ENCODE results near the gene NKX6-2. TPM values are rescaled to one million over a fixed set of nuclear protein-coding genes. Genes with fewer than 3 reads are reported as not detected.

NKX6-2 gene
- total and polyA plus RNA-seq, 4 donors = 0.07 to 7.1 TPM; not detected in 2

GRCh38 chr10:132738454-132739224, 47.3 kb downstream of the NKX6-2 start:
- no peak for TF ChIP-seq HNF4G (IDR thresholded peaks at IDR 0.05)
- TF ChIP-seq, protein P1, sequence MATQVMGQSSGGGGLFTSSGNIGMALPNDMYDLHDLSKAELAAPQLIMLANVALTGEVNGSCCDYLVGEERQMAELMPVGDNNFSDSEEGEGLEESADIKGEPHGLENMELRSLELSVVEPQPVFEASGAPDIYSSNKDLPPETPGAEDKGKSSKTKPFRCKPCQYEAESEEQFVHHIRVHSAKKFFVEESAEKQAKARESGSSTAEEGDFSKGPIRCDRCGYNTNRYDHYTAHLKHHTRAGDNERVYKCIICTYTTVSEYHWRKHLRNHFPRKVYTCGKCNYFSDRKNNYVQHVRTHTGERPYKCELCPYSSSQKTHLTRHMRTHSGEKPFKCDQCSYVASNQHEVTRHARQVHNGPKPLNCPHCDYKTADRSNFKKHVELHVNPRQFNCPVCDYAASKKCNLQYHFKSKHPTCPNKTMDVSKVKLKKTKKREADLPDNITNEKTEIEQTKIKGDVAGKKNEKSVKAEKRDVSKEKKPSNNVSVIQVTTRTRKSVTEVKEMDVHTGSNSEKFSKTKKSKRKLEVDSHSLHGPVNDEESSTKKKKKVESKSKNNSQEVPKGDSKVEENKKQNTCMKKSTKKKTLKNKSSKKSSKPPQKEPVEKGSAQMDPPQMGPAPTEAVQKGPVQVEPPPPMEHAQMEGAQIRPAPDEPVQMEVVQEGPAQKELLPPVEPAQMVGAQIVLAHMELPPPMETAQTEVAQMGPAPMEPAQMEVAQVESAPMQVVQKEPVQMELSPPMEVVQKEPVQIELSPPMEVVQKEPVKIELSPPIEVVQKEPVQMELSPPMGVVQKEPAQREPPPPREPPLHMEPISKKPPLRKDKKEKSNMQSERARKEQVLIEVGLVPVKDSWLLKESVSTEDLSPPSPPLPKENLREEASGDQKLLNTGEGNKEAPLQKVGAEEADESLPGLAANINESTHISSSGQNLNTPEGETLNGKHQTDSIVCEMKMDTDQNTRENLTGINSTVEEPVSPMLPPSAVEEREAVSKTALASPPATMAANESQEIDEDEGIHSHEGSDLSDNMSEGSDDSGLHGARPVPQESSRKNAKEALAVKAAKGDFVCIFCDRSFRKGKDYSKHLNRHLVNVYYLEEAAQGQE (IDR thresholded peaks at IDR 0.05) = no peak
- TF ChIP-seq JUND (IDR thresholded peaks at IDR 0.05) = no peak
- TF ChIP-seq TAF1 (conservative IDR thresholded peaks at IDR 0.05) = no peak
- TF ChIP-seq RXRA (IDR thresholded peaks at IDR 0.05) = no peak
- TF ChIP-seq FOXA1 (IDR thresholded peaks at IDR 0.05) = no peak
- TF ChIP-seq CTCF (IDR thresholded peaks at IDR 0.05; ENCODE audit: low read depth, low read length, missing input control) = no peak
- no peak for TF ChIP-seq HNF4A (conservative IDR thresholded peaks at IDR 0.05)
- TF ChIP-seq, protein P2, sequence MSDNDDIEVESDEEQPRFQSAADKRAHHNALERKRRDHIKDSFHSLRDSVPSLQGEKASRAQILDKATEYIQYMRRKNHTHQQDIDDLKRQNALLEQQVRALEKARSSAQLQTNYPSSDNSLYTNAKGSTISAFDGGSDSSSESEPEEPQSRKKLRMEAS (IDR thresholded peaks at IDR 0.05) = no peak
- TF ChIP-seq NR2F2 (IDR thresholded peaks at IDR 0.05) = no peak
- no peak for TF ChIP-seq FOXA2 (IDR thresholded peaks at IDR 0.05)
- no peak for TF ChIP-seq YY1 (IDR thresholded peaks at IDR 0.05)
- H3K36me3 ChIP-seq (ENCODE audit: control insufficient read depth in 4 of 4, insufficient read depth in 3 of 4, low read depth in 1 of 4, low read length in 3 of 4) = peaks cover 0 to 19% (median 8%) of the 10 kb centered on the region in 4 donors

DNA sequence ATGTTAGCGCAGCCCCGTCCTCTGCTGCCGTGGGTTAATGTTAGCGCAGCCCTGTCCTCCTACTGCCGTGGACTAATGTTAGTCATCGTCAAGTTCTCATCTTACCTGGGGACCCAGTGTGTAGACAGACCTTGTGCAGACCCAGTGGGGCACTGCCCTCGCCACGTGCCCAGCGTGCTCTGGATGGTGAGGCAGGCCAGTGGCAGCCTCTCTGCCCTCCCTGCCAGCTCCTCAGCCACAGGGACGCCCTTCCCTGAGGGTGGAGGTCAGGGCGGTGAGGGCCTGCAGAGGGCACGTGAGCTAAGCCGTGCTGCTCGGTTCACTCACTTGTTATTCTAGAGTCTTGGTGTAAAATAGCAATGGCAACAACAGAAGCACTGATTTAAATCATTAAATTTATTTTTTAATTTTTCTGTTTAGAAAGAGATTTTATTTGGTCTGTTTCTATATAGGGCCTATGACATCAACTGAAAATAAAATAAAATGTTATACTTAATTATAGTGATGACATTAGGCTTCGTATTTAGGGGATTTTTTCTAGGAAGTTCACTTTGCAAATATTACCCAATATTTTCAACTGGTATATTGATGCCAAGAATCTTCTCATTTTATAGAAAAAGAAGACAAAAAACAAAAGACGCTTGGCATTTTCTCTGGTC, 48.4 kb downstream of the NKX6-2 start:
- no peaks in the 10 kb centered on the region for H3K27me3 ChIP-seq (ENCODE audit: control insufficient read depth in 4 of 4, insufficient read depth in 4 of 4, low read length in 3 of 4)
- no peaks in the 10 kb centered on the region for H3K9me3 ChIP-seq (ENCODE audit: control insufficient read depth in 4 of 4, low read length in 3 of 4)
- TF ChIP-seq TAF1 (conservative IDR thresholded peaks at IDR 0.05) (no peak), NR2F2 (IDR thresholded peaks at IDR 0.05) (no peak), YY1 (IDR thresholded peaks at IDR 0.05) (no peak), FOXA2 (IDR thresholded peaks at IDR 0.05) (no peak), HNF4A (conservative IDR thresholded peaks at IDR 0.05) (no peak), JUND (IDR thresholded peaks at IDR 0.05) (no peak), GABPA (IDR thresholded peaks at IDR 0.05 in 1 of 2, conservative IDR thresholded peaks at IDR 0.05 in 1 of 2) (no peak), EGR1 (IDR thresholded peaks at IDR 0.05; ENCODE audit: low read depth in 2 of 2) (no peak), CTCF (IDR thresholded peaks at IDR 0.05; ENCODE audit: low read depth, low read length, missing input control) (no peak), RXRA (IDR thresholded peaks at IDR 0.05) (no peak), FOXA1 (IDR thresholded peaks at IDR 0.05) (no peak)
- TF ChIP-seq, protein P3, sequence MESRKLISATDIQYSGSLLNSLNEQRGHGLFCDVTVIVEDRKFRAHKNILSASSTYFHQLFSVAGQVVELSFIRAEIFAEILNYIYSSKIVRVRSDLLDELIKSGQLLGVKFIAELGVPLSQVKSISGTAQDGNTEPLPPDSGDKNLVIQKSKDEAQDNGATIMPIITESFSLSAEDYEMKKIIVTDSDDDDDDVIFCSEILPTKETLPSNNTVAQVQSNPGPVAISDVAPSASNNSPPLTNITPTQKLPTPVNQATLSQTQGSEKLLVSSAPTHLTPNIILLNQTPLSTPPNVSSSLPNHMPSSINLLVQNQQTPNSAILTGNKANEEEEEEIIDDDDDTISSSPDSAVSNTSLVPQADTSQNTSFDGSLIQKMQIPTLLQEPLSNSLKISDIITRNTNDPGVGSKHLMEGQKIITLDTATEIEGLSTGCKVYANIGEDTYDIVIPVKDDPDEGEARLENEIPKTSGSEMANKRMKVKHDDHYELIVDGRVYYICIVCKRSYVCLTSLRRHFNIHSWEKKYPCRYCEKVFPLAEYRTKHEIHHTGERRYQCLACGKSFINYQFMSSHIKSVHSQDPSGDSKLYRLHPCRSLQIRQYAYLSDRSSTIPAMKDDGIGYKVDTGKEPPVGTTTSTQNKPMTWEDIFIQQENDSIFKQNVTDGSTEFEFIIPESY (IDR thresholded peaks at IDR 0.05) = no peak
- TF ChIP-seq, protein P4, sequence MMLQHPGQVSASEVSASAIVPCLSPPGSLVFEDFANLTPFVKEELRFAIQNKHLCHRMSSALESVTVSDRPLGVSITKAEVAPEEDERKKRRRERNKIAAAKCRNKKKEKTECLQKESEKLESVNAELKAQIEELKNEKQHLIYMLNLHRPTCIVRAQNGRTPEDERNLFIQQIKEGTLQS (IDR thresholded peaks at IDR 0.05) = no peak
- peaks cover 0 to 22% (median 9%) of the 10 kb centered on the region in 4 donors for H3K36me3 ChIP-seq (ENCODE audit: control insufficient read depth in 4 of 4, insufficient read depth in 3 of 4, low read depth in 1 of 4, low read length in 3 of 4)
- no peak overlapping the region for H3K9ac ChIP-seq (ENCODE audit: low read depth in 1 of 2, low read length in 2 of 2)
- DNase-seq (ENCODE audit: low spot score) = no peak
- H3K27ac ChIP-seq (ENCODE audit: low read depth in 1 of 2, low read length in 2 of 2) = no peak overlapping the region
- no peak overlapping the region for H3K4me3 ChIP-seq (ENCODE audit: low read depth in 1 of 3, low read length in 3 of 3)
- no peaks in the 10 kb centered on the region for H3K4me1 ChIP-seq (ENCODE audit: control insufficient read depth in 4 of 4, insufficient read depth in 4 of 4, low read length in 3 of 4)
- WGBS = 95% methylated on average over 16 of the region's 16 CpGs

More at GRCh38 chr10:132738454-132739224, 47.3 kb downstream of the NKX6-2 start:
- WGBS = 97% methylated on average over 25 of the region's 25 CpGs
- Histone ChIP-seq H3K4me1 (ENCODE audit: control insufficient read depth in 4 of 4, insufficient read depth in 4 of 4, low read length in 3 of 4) (no peaks in the 10 kb centered on the region), H3K9me3 (ENCODE audit: control insufficient read depth in 4 of 4, low read length in 3 of 4) (no peaks in the 10 kb centered on the region), H3K9ac (ENCODE audit: low read depth in 1 of 2, low read length in 2 of 2) (no peak overlapping the region), H3K27ac (ENCODE audit: low read depth in 1 of 2, low read length in 2 of 2) (no peak overlapping the region), H3K4me3 (ENCODE audit: low read depth in 1 of 3, low read length in 3 of 3) (no peak overlapping the region), H3K27me3 (ENCODE audit: control insufficient read depth in 4 of 4, insufficient read depth in 4 of 4, low read length in 3 of 4) (no peaks in the 10 kb centered on the region)
- no peak for DNase-seq (ENCODE audit: low spot score)
